WTC11 (cell line): Measurements from ENCODE around the gene KCTD1. TPM values are rescaled to one million over a fixed set of nuclear protein-coding genes. Genes with fewer than 3 reads are reported as not detected.

Source experiments
- ATAC-seq: fragments of 200-7000 bp; cut with Tn5 transposase; 2 replicates; pipeline ENCODE4 v1.10.0; 2021; ENCODE audit warnings: mild to moderate bottlenecking, moderate library complexity
- CTCF ChIA-PET: fragments of 300-600 bp; sonication (Branson Sonifier 250); formaldehyde crosslinking; loops from one replicate; lab custom pipeline; 2021; ENCODE audit warnings: antibody characterized with exemption; lab: Charles Lee
- POLR2A ChIA-PET: fragments of 350-600 bp; sonication (Branson Sonifier 250); formaldehyde crosslinking; loops from one replicate; lab custom pipeline; 2021; ENCODE audit warnings: antibody characterized with exemption; lab: Charles Lee
- DNase-seq: peaks from one replicate; pipeline ENCODE4 v3.0.0; 2021; ENCODE audit warnings: low spot score
- H3K27ac Mint-ChIP-seq: 2 replicates; pipeline ENCODE4 v1.8.0; 2021; ENCODE audit warnings: mixed read lengths
- H3K27me3 Mint-ChIP-seq: 2 replicates; pipeline ENCODE4 v1.8.0; 2021; ENCODE audit warnings: low read depth, mild to moderate bottlenecking, moderate library complexity, mixed read lengths
- H3K36me3 Mint-ChIP-seq: 2 replicates; pipeline ENCODE4 v1.8.0; 2021; ENCODE audit warnings: mixed read lengths
- H3K4me1 Mint-ChIP-seq: 2 replicates; pipeline ENCODE4 v1.8.0; 2022; ENCODE audit warnings: mixed read lengths
- H3K4me3 Mint-ChIP-seq: 2 replicates; pipeline ENCODE4 v1.8.0; 2021; ENCODE audit warnings: mild to moderate bottlenecking, moderate library complexity, mixed read lengths
- H3K9me3 Mint-ChIP-seq: 2 replicates; pipeline ENCODE4 v1.8.0; 2021; ENCODE audit warnings: mixed read lengths
- ARID4B ChIP-seq: sonication (generic); formaldehyde crosslinking; IDR thresholded peaks from 2 replicates; pipeline ENCODE4 v1.8.0; 2023; ENCODE audit warnings: missing genetic modification reagents, mild to moderate bottlenecking, borderline replicate concordance
- CBFB ChIP-seq: sonication (generic); formaldehyde crosslinking; IDR thresholded peaks from 2 replicates; pipeline ENCODE4 v1.8.1; 2022; ENCODE audit warnings: mild to moderate bottlenecking, low read depth, missing genetic modification reagents
- E2F4 ChIP-seq: sonication (generic); formaldehyde crosslinking; IDR thresholded peaks from 2 replicates; pipeline ENCODE4 v1.8.1; 2022; ENCODE audit warnings: low read depth, mild to moderate bottlenecking, moderate library complexity, missing genetic modification reagents, borderline replicate concordance
- ELF4 ChIP-seq: sonication (generic); formaldehyde crosslinking; IDR thresholded peaks from 2 replicates; pipeline ENCODE4 v1.8.1; 2022; ENCODE audit warnings: low read depth, mild to moderate bottlenecking, moderate library complexity, missing genetic modification reagents
- FOXP4 ChIP-seq: sonication (generic); formaldehyde crosslinking; IDR thresholded peaks from 2 replicates; pipeline ENCODE4 v1.8.0; 2022; ENCODE audit warnings: mild to moderate bottlenecking, missing genetic modification reagents
- GRHL2 ChIP-seq: fragments of 250-450 bp; sonication (Bioruptor Pico); IDR thresholded peaks from 2 replicates; pipeline ENCODE4 v1.8.0; 2022; ENCODE audit warnings: mild to moderate bottlenecking, moderate library complexity; ENCODE audit not compliant: insufficient replicate concordance, severe bottlenecking
- HMGA2 ChIP-seq: fragments of 250-450 bp; sonication (Bioruptor Pico); IDR thresholded peaks from 2 replicates; pipeline ENCODE4 v1.4.0; 2021; ENCODE audit warnings: mild to moderate bottlenecking, moderate library complexity
- JAZF1 ChIP-seq: fragments of 250-450 bp; sonication (Bioruptor Pico); IDR thresholded peaks from 2 replicates; pipeline ENCODE4 v1.9.0; 2021; ENCODE audit warnings: moderate library complexity, mild to moderate bottlenecking, inconsistent platforms
- MAX ChIP-seq: sonication (generic); formaldehyde crosslinking; IDR thresholded peaks from 2 replicates; pipeline ENCODE4 v1.8.0; 2022; ENCODE audit warnings: mild to moderate bottlenecking, missing genetic modification reagents
- MXD4 ChIP-seq: fragments of 250-450 bp; sonication (Bioruptor Pico); IDR thresholded peaks from 2 replicates; pipeline ENCODE4 v1.8.0; 2021; ENCODE audit warnings: mild to moderate bottlenecking, moderate library complexity, borderline replicate concordance
- MYBL2 ChIP-seq: sonication (generic); formaldehyde crosslinking; IDR thresholded peaks from 2 replicates; pipeline ENCODE4 v1.8.1; 2023; ENCODE audit warnings: mild to moderate bottlenecking, moderate library complexity, missing genetic modification reagents
- NFYB ChIP-seq: sonication (generic); formaldehyde crosslinking; conservative IDR thresholded peaks from 2 replicates; pipeline ENCODE4 v1.8.0; 2022; ENCODE audit warnings: low read depth, missing genetic modification reagents
- NR3C1 ChIP-seq: sonication (generic); formaldehyde crosslinking; conservative IDR thresholded peaks from 2 replicates; pipeline ENCODE4 v1.8.1; 2023; ENCODE audit warnings: low read depth, mild to moderate bottlenecking, missing genetic modification reagents
- OVOL2 ChIP-seq: fragments of 250-450 bp; sonication (Bioruptor Pico); IDR thresholded peaks from 2 replicates; pipeline ENCODE4 v1.9.0; 2021; ENCODE audit warnings: mild to moderate bottlenecking, borderline replicate concordance
- RORB ChIP-seq: fragments of 250-450 bp; sonication (Bioruptor Pico); IDR thresholded peaks from 2 replicates; pipeline ENCODE4 v1.9.0; 2021; ENCODE audit warnings: mild to moderate bottlenecking
- SMAD4 ChIP-seq: sonication (generic); formaldehyde crosslinking; IDR thresholded peaks from 2 replicates; pipeline ENCODE4 v1.8.0; 2022; ENCODE audit warnings: mild to moderate bottlenecking, missing genetic modification reagents
- STAT6 ChIP-seq: sonication (generic); formaldehyde crosslinking; conservative IDR thresholded peaks from 2 replicates; pipeline ENCODE4 v1.8.1; 2023; ENCODE audit warnings: mild to moderate bottlenecking, low read depth, missing genetic modification reagents, moderate library complexity
- TEAD1 ChIP-seq: sonication (generic); formaldehyde crosslinking; IDR thresholded peaks from 2 replicates; pipeline ENCODE4 v1.8.0; 2022; ENCODE audit warnings: mild to moderate bottlenecking, missing genetic modification reagents
- TEAD4 ChIP-seq: sonication (generic); formaldehyde crosslinking; IDR thresholded peaks from 2 replicates; pipeline ENCODE4 v1.8.0; 2022; ENCODE audit warnings: mild to moderate bottlenecking, missing genetic modification reagents
- ZBTB43 ChIP-seq: sonication (generic); formaldehyde crosslinking; IDR thresholded peaks from 2 replicates; pipeline ENCODE4 v1.8.1; 2023; ENCODE audit warnings: mild to moderate bottlenecking, missing genetic modification reagents
- ZNF138 ChIP-seq: sonication (generic); formaldehyde crosslinking; conservative IDR thresholded peaks from 2 replicates; pipeline ENCODE4 v1.8.1; 2022; ENCODE audit warnings: mild to moderate bottlenecking, moderate library complexity, missing genetic modification reagents
- ZNF263 ChIP-seq: sonication (generic); formaldehyde crosslinking; IDR thresholded peaks from 2 replicates; pipeline ENCODE4 v1.8.1; 2022; ENCODE audit warnings: low read depth, mild to moderate bottlenecking, moderate library complexity, missing genetic modification reagents
- ZNF317 ChIP-seq: sonication (generic); formaldehyde crosslinking; IDR thresholded peaks from 2 replicates; pipeline ENCODE4 v1.8.1; 2023; ENCODE audit warnings: low read depth, mild to moderate bottlenecking, moderate library complexity, missing genetic modification reagents, borderline replicate concordance
- total RNA-seq: library from RNA; stranded (reverse); gene quantifications from 3 replicates; pipeline ENCODE4 v1.2.3, GENCODE V29; 2021

Gene KCTD1
- total RNA-seq, 1 experiment from 2014 or later = 23.3 TPM

- TF ChIP-seq ARID4B (CRISPR knock-in tag) = no peak
- TF ChIP-seq MXD4 (CRISPR knock-in tag) = no peak
- TF ChIP-seq RORB = no peak
- TF ChIP-seq TEAD4 (CRISPR knock-in tag) = no peak
- TF ChIP-seq JAZF1 (CRISPR knock-in tag) = no peak
- TF ChIP-seq NFYB (CRISPR knock-in tag) = no peak
- TF ChIP-seq MYBL2 (CRISPR knock-in tag) = no peak
- no peak for TF ChIP-seq ZBTB43 (CRISPR knock-in tag)
- TF ChIP-seq TEAD1 = no peak
- no peak for TF ChIP-seq GRHL2 (CRISPR knock-in tag)
- no peak for TF ChIP-seq ZNF138 (CRISPR knock-in tag)
- TF ChIP-seq SMAD4 (CRISPR knock-in tag) = no peak
- no peak for TF ChIP-seq HMGA2 (CRISPR knock-in tag)
- TF ChIP-seq, all 79 proteins: peak for 0
Measured at GRCh38 chr18:26551695-26552081, 3.3 kb upstream of the KCTD1 start (continued).

- ATAC-seq = no peak
- no peak overlapping the region for H3K27ac Mint-ChIP-seq
- peak overlapping the region; percentile 65 for H3K4me3 Mint-ChIP-seq
- peaks cover 68% of the 10 kb centered on the region for H3K27me3 Mint-ChIP-seq
- POLR2A ChIA-PET = interaction anchor here (0.6 kb wide), 1 partner anchor 15 kb away, joined by 4 read pairs; no protein-coding TSS in a partner anchor
- DNase-seq = peak; percentile 49
- peaks cover 34% of the 10 kb centered on the region for H3K4me1 Mint-ChIP-seq
- CTCF ChIA-PET = interaction anchor here (1.1 to 1.9 kb wide), 2 partner anchors 146 to 167 kb away, joined by 4 to 6 read pairs; no protein-coding TSS in a partner anchor
- H3K36me3 Mint-ChIP-seq = no peaks in the 10 kb centered on the region
- no peaks in the 10 kb centered on the region for H3K9me3 Mint-ChIP-seq
- TF ChIP-seq MXD4 (CRISPR knock-in tag) (no peak), ZNF317 (CRISPR knock-in tag) (no peak), ELF4 (CRISPR knock-in tag) (no peak), ZNF263 (CRISPR knock-in tag) (no peak), ZNF138 (CRISPR knock-in tag) (no peak), NFYB (CRISPR knock-in tag) (no peak), STAT6 (CRISPR knock-in tag) (no peak), CBFB (no peak), FOXP4 (CRISPR knock-in tag) (no peak), MAX (no peak), NR3C1 (no peak), E2F4 (no peak), OVOL2 (CRISPR knock-in tag) (no peak)
Measured at GRCh38 chr18:26550998-26551694, 2.8 kb upstream of the KCTD1 start.
